ENCODE results near the gene OSBP2.

The OSBP2 gene

DNA sequence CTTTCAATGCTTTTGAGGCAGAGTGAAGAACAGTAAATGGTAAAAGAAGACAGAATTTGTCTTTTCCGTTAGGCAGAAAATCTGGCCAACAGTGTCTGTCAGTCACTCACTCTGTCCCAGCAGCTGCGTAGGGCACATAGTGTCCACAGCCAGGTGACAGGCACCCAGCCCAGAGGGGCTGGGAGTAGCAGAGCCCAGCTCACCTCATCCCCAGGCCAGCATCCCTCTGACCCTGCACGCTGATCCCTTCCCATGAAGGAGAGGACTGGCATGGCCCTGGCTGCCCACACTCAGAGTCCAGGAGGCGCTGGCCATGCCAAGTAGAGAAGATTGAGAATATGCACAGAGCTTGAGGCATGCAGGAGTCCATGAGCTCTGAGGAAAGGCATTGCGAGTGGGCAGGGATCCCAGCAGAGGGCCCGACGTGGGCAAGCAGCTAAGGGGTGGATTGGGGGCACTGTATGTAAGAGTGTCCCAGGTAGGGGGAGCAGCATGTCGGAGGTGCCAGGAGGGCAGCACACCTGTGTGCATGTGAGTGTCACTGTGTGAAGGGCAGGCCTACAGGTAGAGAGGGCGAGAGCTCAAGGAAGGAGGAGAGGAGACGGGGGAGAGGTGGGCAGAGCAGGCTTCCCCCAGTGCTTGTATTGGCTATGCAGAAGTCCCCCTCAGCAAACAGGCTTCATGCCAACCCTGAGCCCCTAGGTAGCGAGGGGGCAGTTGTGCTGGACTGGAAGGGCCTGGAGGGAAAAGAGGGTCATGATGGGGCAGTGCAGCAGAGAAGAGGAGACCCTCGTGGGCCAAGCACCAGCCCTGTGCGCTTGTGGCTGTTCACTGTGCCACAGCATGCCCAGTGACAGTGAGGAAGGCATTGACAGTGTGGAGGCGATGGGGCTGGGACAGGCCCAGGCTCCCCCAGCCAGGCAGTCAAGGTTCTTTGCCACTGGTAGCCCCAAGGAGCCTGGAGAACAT is 133.8 kb downstream of the OSBP2 start:
- no peak overlapping the region for H3K9ac ChIP-seq (ENCODE audit: low read depth, low read length)
- H3K4me3 ChIP-seq (ENCODE audit: low read length): no peak overlapping the region
- no peaks in the 10 kb centered on the region for H3K9me3 ChIP-seq (ENCODE audit: insufficient read depth, low read depth, low read length)
- no peak overlapping the region for H3K27ac ChIP-seq (ENCODE audit: low read depth, low read length)
- H3K36me3 ChIP-seq (ENCODE audit: insufficient read depth, low read length): no peaks in the 10 kb centered on the region
- 90% methylated on average over 14 of the region's 14 CpGs for WGBS
- H3K27me3 ChIP-seq (ENCODE audit: insufficient read depth, low read length): peaks cover 15% of the 10 kb centered on the region
- peaks cover 9% of the 10 kb centered on the region; the same call in 1 of the 2 replicates for H3K4me1 ChIP-seq (ENCODE audit: insufficient read depth, low read length)

GRCh38 chr22:30829901-30830550 is 135.4 kb downstream of the OSBP2 start:
- no peak overlapping the region for H3K4me3 ChIP-seq (ENCODE audit: low read length)
- no peak overlapping the region for H3K9ac ChIP-seq (ENCODE audit: low read depth, low read length)
- no peaks in the 10 kb centered on the region for H3K36me3 ChIP-seq (ENCODE audit: insufficient read depth, low read length)
- H3K4me1 ChIP-seq (ENCODE audit: insufficient read depth, low read length): peaks cover 9% of the 10 kb centered on the region; the same call in 1 of the 2 replicates
- no peaks in the 10 kb centered on the region for H3K27me3 ChIP-seq (ENCODE audit: insufficient read depth, low read length)
- no peak overlapping the region for H3K27ac ChIP-seq (ENCODE audit: low read depth, low read length)
- no peaks in the 10 kb centered on the region for H3K9me3 ChIP-seq (ENCODE audit: insufficient read depth, low read depth, low read length)
- WGBS: 90% methylated on average over 12 of the region's 12 CpGs

- Histone ChIP-seq H3K4me1 (ENCODE audit: insufficient read depth, low read length) (peaks cover 9% of the 10 kb centered on the region; the same call in 1 of the 2 replicates), H3K36me3 (ENCODE audit: insufficient read depth, low read length) (no peaks in the 10 kb centered on the region), H3K4me3 (ENCODE audit: low read length) (no peak overlapping the region), H3K9ac (ENCODE audit: low read depth, low read length) (no peak overlapping the region), H3K9me3 (ENCODE audit: insufficient read depth, low read depth, low read length) (no peaks in the 10 kb centered on the region), H3K27ac (ENCODE audit: low read depth, low read length) (no peak overlapping the region), H3K27me3 (ENCODE audit: insufficient read depth, low read length) (no peaks in the 10 kb centered on the region)
- WGBS: 51% methylated on average over 7 of the region's 7 CpGs
Observed at GRCh38 chr22:30830907-30831306, 136.2 kb downstream of the OSBP2 start.

DNA sequence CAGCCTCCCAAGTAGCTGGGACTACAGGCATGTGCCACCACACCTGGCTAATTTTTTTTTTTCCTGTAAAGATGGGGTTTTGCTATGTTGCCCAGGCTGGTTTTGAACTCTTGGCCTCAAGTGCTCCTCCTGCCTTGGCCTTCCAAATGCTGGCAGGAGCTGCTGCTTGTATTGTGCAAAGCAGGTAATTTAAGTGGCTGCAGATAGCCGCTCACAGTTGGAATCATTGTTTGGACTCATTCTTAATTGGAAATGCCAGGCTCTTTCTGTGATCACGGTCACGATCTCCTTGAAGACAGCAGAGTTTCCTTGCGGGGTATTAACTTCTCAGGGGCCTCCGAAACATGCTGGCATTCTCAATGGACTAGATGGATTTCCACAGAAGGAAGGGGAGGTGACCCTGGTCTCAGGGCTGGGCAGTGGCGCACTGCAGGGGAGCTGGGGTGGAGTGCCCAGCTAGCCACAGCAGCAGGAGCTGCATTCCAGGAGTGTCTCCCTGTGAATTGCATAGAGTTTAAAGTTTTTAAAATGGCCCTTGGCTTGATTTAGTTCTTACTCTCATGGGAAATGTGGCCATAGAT is 137.8 kb downstream of the OSBP2 start:
- no peaks in the 10 kb centered on the region for H3K9me3 ChIP-seq (ENCODE audit: insufficient read depth, low read depth, low read length)
- no peak overlapping the region for H3K4me3 ChIP-seq (ENCODE audit: low read length)
- no peak overlapping the region for H3K27ac ChIP-seq (ENCODE audit: low read depth, low read length)
- no peaks in the 10 kb centered on the region for H3K36me3 ChIP-seq (ENCODE audit: insufficient read depth, low read length)
- no peaks in the 10 kb centered on the region for H3K27me3 ChIP-seq (ENCODE audit: insufficient read depth, low read length)
- H3K4me1 ChIP-seq (ENCODE audit: insufficient read depth, low read length): peaks cover 9% of the 10 kb centered on the region; the same call in 1 of the 2 replicates
- H3K9ac ChIP-seq (ENCODE audit: low read depth, low read length): no peak overlapping the region
- WGBS: 93% methylated on average over 6 of the region's 6 CpGs

GRCh38 chr22:30833322-30833721 is 138.6 kb downstream of the OSBP2 start:
- Histone ChIP-seq H3K27ac (ENCODE audit: low read depth, low read length) (no peak overlapping the region), H3K4me3 (ENCODE audit: low read length) (no peak overlapping the region), H3K36me3 (ENCODE audit: insufficient read depth, low read length) (no peaks in the 10 kb centered on the region), H3K9me3 (ENCODE audit: insufficient read depth, low read depth, low read length) (peaks cover 4% of the 10 kb centered on the region), H3K4me1 (ENCODE audit: insufficient read depth, low read length) (peaks cover 9% of the 10 kb centered on the region; the same call in 1 of the 2 replicates), H3K9ac (ENCODE audit: low read depth, low read length) (no peak overlapping the region), H3K27me3 (ENCODE audit: insufficient read depth, low read length) (no peaks in the 10 kb centered on the region)
- 98% methylated on average over 2 of the region's 2 CpGs for WGBS

- H3K27me3 ChIP-seq (ENCODE audit: insufficient read depth, low read length): no peaks in the 10 kb centered on the region
- H3K4me3 ChIP-seq (ENCODE audit: low read length): no peak overlapping the region
- no peak overlapping the region for H3K9ac ChIP-seq (ENCODE audit: low read depth, low read length)
- H3K36me3 ChIP-seq (ENCODE audit: insufficient read depth, low read length): no peaks in the 10 kb centered on the region
- H3K9me3 ChIP-seq (ENCODE audit: insufficient read depth, low read depth, low read length): peaks cover 6% of the 10 kb centered on the region
- no peak overlapping the region for H3K27ac ChIP-seq (ENCODE audit: low read depth, low read length)
- no peaks in the 10 kb centered on the region for H3K4me1 ChIP-seq (ENCODE audit: insufficient read depth, low read length)
- 85% methylated on average over 6 of the region's 6 CpGs for WGBS
Observed at GRCh38 chr22:30837531-30837930, 142.9 kb downstream of the OSBP2 start.

- WGBS: 90% methylated on average over 2 of the region's 3 CpGs
- no peaks in the 10 kb centered on the region for H3K27me3 ChIP-seq (ENCODE audit: insufficient read depth, low read length)
- H3K4me1 ChIP-seq (ENCODE audit: insufficient read depth, low read length): no peaks in the 10 kb centered on the region
- no peaks in the 10 kb centered on the region for H3K36me3 ChIP-seq (ENCODE audit: insufficient read depth, low read length)
- peaks cover 6% of the 10 kb centered on the region for H3K9me3 ChIP-seq (ENCODE audit: insufficient read depth, low read depth, low read length)
- no peak overlapping the region for H3K27ac ChIP-seq (ENCODE audit: low read depth, low read length)
- H3K9ac ChIP-seq (ENCODE audit: low read depth, low read length): no peak overlapping the region
- H3K4me3 ChIP-seq (ENCODE audit: low read length): no peak overlapping the region
Observed at GRCh38 chr22:30838111-30838510, 143.4 kb downstream of the OSBP2 start.

- Histone ChIP-seq H3K36me3 (ENCODE audit: insufficient read depth, low read length) (no peaks in the 10 kb centered on the region), H3K27ac (ENCODE audit: low read depth, low read length) (no peak overlapping the region), H3K27me3 (ENCODE audit: insufficient read depth, low read length) (no peaks in the 10 kb centered on the region), H3K4me1 (ENCODE audit: insufficient read depth, low read length) (no peaks in the 10 kb centered on the region), H3K9ac (ENCODE audit: low read depth, low read length) (no peak overlapping the region), H3K4me3 (ENCODE audit: low read length) (no peak overlapping the region), H3K9me3 (ENCODE audit: insufficient read depth, low read depth, low read length) (peaks cover 6% of the 10 kb centered on the region)
- WGBS: 95% methylated on average over 5 of the region's 5 CpGs
Observed at GRCh38 chr22:30841273-30841672, 146.6 kb downstream of the OSBP2 start.

DNA sequence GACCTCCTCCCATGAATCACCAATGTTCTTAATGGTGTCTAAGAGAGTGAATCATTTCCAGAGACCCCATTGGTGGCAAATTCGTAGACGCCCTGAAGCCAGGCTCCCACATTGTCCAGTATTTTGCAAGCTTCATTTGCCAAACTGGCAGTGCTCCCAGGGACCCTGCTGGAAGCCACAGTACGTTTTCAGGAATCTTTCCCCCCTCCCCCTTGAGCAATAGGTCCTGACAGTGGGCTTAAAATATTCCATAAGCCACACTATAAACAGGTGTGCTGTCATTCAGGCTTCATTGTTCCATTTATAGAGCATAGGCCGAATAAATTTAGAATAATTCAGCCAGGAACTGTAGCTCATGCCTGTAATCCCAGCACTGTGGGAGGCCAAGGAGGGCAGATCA is 148.6 kb downstream of the OSBP2 start:
- WGBS: 92% methylated on average over 4 of the region's 4 CpGs

DNA sequence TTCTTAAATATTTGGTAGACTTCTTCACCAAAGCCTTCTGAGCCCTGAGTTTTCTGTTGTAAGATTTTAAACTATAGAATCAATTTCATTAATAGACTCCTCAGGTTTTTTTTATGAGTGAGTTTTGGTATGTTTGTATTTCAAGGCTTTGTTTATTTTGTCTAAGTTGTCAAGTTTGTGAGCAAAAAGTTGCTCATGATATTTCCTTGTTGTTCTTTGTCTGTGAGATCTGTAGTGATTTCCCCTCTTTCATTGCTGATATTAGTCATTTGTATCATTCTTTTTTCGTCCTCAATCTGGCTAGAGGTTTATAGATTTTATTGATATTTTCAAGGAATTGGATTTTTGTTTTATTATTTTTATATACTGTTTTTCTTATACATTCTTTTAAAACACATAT is 152.9 kb downstream of the OSBP2 start:
- no peaks in the 10 kb centered on the region for H3K36me3 ChIP-seq (ENCODE audit: insufficient read depth, low read length)
- WGBS: no CpG with 5 or more reads among the region's 1 CpG

More for the DNA sequence above, 148.6 kb downstream of the OSBP2 start:
- Histone ChIP-seq H3K27ac (ENCODE audit: low read depth, low read length) (no peak overlapping the region), H3K36me3 (ENCODE audit: insufficient read depth, low read length) (no peaks in the 10 kb centered on the region), H3K4me3 (ENCODE audit: low read length) (no peak overlapping the region), H3K9ac (ENCODE audit: low read depth, low read length) (no peak overlapping the region), H3K9me3 (ENCODE audit: insufficient read depth, low read depth, low read length) (peaks cover 2% of the 10 kb centered on the region), H3K4me1 (ENCODE audit: insufficient read depth, low read length) (no peaks in the 10 kb centered on the region), H3K27me3 (ENCODE audit: insufficient read depth, low read length) (no peaks in the 10 kb centered on the region)

GRCh38 chr22:30855266-30855665 is 160.6 kb downstream of the OSBP2 start:
- Histone ChIP-seq H3K4me3 (ENCODE audit: low read length) (no peak overlapping the region), H3K27ac (ENCODE audit: low read depth, low read length) (no peak overlapping the region), H3K9ac (ENCODE audit: low read depth, low read length) (no peak overlapping the region), H3K9me3 (ENCODE audit: insufficient read depth, low read depth, low read length) (no peaks in the 10 kb centered on the region), H3K36me3 (ENCODE audit: insufficient read depth, low read length) (no peaks in the 10 kb centered on the region), H3K27me3 (ENCODE audit: insufficient read depth, low read length) (no peaks in the 10 kb centered on the region), H3K4me1 (ENCODE audit: insufficient read depth, low read length) (no peaks in the 10 kb centered on the region)
- WGBS: 90% methylated on average over 3 of the region's 3 CpGs

More for the DNA sequence above, 152.9 kb downstream of the OSBP2 start:
- Histone ChIP-seq H3K27me3 (ENCODE audit: insufficient read depth, low read length) (no peaks in the 10 kb centered on the region), H3K9ac (ENCODE audit: low read depth, low read length) (no peak overlapping the region), H3K27ac (ENCODE audit: low read depth, low read length) (no peak overlapping the region), H3K4me3 (ENCODE audit: low read length) (no peak overlapping the region), H3K4me1 (ENCODE audit: insufficient read depth, low read length) (no peaks in the 10 kb centered on the region), H3K9me3 (ENCODE audit: insufficient read depth, low read depth, low read length) (no peaks in the 10 kb centered on the region)

Measured in HUES64 (cell line).